Cerebellar cortex (tissue), 1 donor: ENCODE results near the gene CTBP1.
"Not testable (repeated sequence)": the region's sequence is repeated elsewhere in the genome, so short reads cannot be mapped to it uniquely, and the experiment has no call there.

Experiments
- DNase-seq: peaks from one replicate; pipeline ENCODE4 v3.0.0-alpha.2; 2015; ENCODE audit warnings: low spot score

CTBP1 gene

DNA sequence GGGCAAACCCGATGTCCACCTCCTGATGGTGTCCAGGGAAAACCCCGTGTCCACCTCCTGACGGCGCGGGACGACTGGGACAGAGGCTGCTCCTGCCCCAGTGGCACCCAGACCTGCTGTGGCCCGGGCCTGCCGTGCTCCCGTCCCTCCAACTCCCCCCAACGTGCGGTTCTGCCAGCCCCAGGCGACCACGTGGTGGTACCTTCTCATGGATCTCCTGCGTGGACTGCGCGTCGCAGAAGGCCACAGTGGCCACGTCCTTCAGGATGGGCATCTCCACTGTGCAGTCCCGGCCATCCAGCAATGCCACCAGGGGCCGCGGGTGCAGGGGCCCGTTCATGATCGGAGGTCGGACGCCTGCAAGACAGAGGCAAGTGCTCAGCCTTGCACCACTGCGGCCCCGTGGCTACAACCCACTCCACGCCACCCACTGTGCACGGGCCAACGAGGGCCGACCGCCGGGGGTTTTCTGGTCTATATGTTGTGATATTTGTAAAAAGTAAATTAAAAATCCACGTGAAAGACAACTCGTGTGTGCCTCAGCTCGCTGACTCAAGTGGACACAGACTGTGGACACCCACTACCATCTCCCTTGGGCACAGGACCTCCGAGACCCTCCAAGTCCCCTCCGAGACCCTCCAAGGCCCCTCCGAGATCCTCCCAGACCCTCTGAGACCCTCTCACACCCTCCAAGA lies 10.8 kb downstream of the CTBP1 start:
- no peak for DNase-seq

GRCh38 chr4:1237261-1237660 lies 11.7 kb downstream of the CTBP1 start:
- not testable (repeated sequence) for DNase-seq

DNA sequence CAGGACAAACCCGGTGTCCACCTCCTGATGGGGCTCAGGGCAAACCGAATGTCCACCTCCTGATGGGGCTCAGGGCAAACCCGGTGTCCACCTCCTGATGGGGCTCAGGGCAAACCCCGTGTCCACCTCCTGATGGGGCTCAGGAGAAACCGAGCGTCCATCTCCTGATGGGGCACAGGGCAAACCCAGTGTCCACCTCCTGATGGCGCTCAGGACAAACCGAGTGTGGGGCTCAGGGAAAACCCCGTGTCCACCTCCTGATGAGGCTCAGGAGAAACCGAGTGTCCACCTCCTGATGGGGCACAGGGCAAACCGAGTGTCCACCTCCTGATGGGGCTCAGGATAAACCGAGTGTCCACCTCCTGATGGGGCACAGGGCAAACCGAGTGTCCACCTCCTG lies 12.1 kb downstream of the CTBP1 start:
- DNase-seq: not testable (repeated sequence)

- DNase-seq: no peak
These were observed 12.8 kb downstream of the CTBP1 start for GRCh38 chr4:1236103-1236641.

- DNase-seq: no peak
These were observed 13.4 kb downstream of the CTBP1 start for GRCh38 chr4:1235381-1236102.

DNA sequence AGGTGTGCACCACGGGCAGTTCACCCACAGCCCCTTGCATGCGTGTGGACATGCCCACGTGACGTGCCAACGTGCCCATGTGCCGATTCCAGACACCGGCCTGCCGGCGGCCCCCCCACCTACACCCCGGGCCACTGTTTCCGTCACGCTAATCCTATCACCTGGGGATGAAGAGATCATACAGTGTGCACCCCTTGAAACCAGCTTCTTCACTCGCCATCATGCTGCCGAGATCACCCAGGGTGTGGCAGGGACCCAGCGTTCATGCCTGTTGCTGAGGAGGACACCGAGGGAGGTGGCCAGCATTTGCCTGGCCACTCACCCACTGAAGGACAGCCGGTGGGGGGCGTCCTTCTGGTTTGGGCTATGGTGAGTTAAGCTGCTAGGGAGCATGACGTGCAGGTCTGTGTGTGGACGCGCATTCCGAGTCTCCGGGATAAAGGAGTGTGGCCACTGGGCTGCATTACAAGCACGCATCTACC lies 14.1 kb downstream of the CTBP1 start:
- DNase-seq: no peak

- no peak for DNase-seq
These were observed 14.6 kb downstream of the CTBP1 start for GRCh38 chr4:1234309-1234695.

GRCh38 chr4:1233641-1234308 lies 15.2 kb downstream of the CTBP1 start:
- DNase-seq: no peak

DNA sequence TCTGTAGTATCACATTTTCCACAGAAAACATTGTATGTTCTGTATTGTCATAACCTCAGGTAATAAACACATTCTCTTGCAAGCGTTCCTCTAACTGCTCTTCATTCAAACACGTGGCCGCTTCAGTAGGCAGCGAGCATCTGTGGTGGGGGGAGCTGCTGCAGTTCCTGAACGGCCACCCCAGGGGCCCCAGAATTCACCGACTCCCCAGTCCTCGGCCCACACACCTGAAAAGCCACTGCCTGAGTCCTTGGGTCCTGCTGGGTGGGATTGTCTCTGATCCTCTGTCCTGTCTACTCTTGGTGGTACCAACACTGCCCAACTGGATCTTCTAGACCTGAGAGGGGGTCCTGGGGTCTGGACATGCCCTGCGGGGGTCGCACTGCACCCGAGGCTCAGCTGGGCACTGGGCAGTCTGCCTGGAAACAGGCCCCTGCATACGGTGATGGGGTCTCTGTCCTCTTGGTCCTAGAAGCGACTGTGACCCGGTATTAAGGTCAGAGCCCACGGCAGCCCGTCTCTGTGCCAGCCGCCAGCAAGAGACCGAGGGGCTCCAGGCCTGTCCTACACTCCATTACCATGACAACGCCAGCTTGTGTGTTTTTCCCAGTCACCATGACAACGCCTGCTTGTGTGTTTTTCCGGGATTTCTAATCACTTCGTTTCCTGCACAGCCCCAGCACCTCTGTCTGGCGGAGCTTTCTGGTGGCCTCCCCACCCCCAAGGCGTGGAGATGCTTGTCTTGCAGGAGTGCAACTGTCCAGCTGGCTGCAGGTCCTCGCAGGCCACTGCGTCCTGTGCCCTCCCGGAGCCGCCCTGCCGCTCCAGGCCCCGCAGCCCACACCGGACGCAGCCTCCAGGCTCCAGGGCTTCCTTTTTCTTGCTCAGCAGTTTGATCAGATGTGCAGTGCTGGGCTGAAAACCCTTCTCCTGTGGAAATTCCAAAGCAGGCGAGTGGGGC lies 16.0 kb downstream of the CTBP1 start:
- peak; percentile 52 for DNase-seq

- DNase-seq: no peak
These were observed 17.1 kb downstream of the CTBP1 start for GRCh38 chr4:1231637-1232360.

GRCh38 chr4:1230971-1231636 lies 17.8 kb downstream of the CTBP1 start:
- no peak for DNase-seq

DNA sequence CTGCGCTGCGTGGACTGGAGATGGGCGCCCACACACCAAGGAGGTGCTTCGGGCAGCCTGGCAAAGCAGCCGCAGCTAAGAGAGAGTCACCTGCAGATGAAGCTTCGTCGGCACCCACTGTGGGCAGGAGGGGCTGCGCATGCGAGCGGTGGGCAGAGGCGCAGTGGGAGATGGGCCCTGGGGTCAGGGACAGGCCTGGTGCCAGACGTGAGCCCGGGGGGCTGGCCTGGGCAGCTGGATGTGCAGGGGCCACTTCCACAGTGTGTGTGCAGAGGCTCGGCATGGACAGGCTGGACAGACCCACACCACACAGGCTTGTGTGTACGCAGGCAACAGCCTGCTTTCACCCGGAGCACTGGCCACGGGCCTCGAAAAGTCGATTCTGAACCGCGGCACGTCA lies 18.6 kb downstream of the CTBP1 start:
- DNase-seq: no peak

- no peak for DNase-seq
These were observed 19.6 kb downstream of the CTBP1 start for GRCh38 chr4:1229117-1229849.

GRCh38 chr4:1227816-1228215 lies 21.1 kb downstream of the CTBP1 start:
- no peak for DNase-seq

DNA sequence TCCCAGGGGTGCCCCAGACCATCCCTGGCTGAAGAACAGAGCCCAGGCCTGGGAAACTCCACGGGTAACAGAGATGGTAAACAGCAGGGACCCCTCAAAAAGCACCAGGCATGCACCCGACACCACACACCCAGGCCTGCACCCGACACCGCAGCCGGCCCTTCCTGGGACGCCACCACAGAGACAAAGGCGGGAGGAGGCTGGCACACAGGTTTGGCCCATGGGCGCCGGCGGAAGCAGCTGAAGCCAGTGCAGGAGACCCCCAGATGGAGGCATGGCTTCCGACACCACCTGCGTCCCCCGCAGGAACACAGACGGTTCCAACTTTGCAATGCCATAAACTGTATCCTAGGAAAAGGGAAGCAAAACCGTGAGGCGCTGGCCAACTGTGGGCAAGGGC lies 22.3 kb downstream of the CTBP1 start:
- DNase-seq: no peak

DNA sequence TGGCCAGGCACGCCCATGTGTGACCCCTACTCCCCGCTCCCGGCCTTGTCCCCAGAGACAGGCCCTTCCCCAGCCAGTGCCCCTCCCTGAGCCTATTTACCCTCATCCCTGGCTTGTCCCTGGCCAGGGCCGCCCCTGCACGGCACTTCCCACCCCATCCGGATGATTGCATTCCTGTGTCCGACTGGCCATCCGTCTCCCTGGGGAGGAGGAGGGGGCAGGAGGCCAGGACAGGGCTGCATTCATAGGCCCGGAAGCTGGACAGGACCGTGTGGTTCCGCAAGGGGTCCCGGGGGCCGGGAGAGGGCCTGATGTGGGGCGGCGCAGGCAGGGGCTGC lies 22.8 kb downstream of the CTBP1 start:
- DNase-seq: no peak

- DNase-seq: no peak
These were observed 23.4 kb downstream of the CTBP1 start for GRCh38 chr4:1225272-1226143.
